ENCODE measurements around the gene MS4A14. TPM values are rescaled to one million over a fixed set of nuclear protein-coding genes. Genes with fewer than 3 reads are reported as not detected.

Gene MS4A14
- total and polyA plus RNA-seq, 2 experiments from 2014 or later = not detected

GRCh38 chr11:60370252-60370810 is 25.9 kb upstream of the MS4A14 start:
- Histone ChIP-seq H3F3A (replicated peaks; ENCODE audit: low read depth) (no peaks in the 10 kb centered on the region), H3K36me3 (ENCODE audit: insufficient read depth) (no peaks in the 10 kb centered on the region; the same call in 1 of the 2 replicates), H3K4me2 (no peak overlapping the region), H3K27ac (ENCODE audit: low read depth) (no peak overlapping the region), H3K4me1 (ENCODE audit: insufficient read depth) (peaks cover 5% of the 10 kb centered on the region), H2AFZ (no peak overlapping the region), H3K27me3 (ENCODE audit: insufficient read depth) (no peaks in the 10 kb centered on the region), H3K4me3 (no peak overlapping the region), H3K79me2 (replicated peaks; ENCODE audit: insufficient read depth) (no peaks in the 10 kb centered on the region), H3K9me2 (ENCODE audit: insufficient read depth) (peaks cover 14% of the 10 kb centered on the region), H4K20me1 (replicated peaks; ENCODE audit: insufficient read depth) (no peaks in the 10 kb centered on the region)
- no peak overlapping the region for H3K4me3 Mint-ChIP-seq
- ATAC-seq (no peak), DNase-seq (ENCODE audit: low spot score) (no peak)
- H3K4me1 Mint-ChIP-seq = peaks cover 6% of the 10 kb centered on the region; the same call in 1 of the 3 replicates
- TF ChIP-seq REST (IDR thresholded peaks at IDR 0.05; ENCODE audit: unreplicated experiment) = no peak
- TF ChIP-seq CREB1 (CRISPR knock-in tag; IDR thresholded peaks at IDR 0.05; ENCODE audit: low read depth) = no peak
- H3K27me3 Mint-ChIP-seq (ENCODE audit: insufficient read depth, low read depth, poor library complexity) = peaks cover 3% of the 10 kb centered on the region
- H3K27ac Mint-ChIP-seq = no peak overlapping the region
- H3K36me3 Mint-ChIP-seq (ENCODE audit: low read depth) = peaks cover 18% of the 10 kb centered on the region
- H3K9me3 Mint-ChIP-seq = peaks cover 20% of the 10 kb centered on the region

- Histone ChIP-seq H3K4me3 (no peak overlapping the region), H3K9me2 (ENCODE audit: insufficient read depth) (peaks cover 14% of the 10 kb centered on the region), H2AFZ (no peak overlapping the region), H3F3A (replicated peaks; ENCODE audit: low read depth) (no peaks in the 10 kb centered on the region), H3K27ac (ENCODE audit: low read depth) (no peak overlapping the region), H3K36me3 (ENCODE audit: insufficient read depth) (no peaks in the 10 kb centered on the region; the same call in 1 of the 2 replicates), H3K27me3 (ENCODE audit: insufficient read depth) (no peaks in the 10 kb centered on the region), H3K4me1 (ENCODE audit: insufficient read depth) (peaks cover 5% of the 10 kb centered on the region), H3K4me2 (no peak overlapping the region), H4K20me1 (replicated peaks; ENCODE audit: insufficient read depth) (no peaks in the 10 kb centered on the region), H3K79me2 (replicated peaks; ENCODE audit: insufficient read depth) (no peaks in the 10 kb centered on the region)
- Mint-ChIP-seq H3K36me3 (ENCODE audit: low read depth) (peaks cover 16% of the 10 kb centered on the region), H3K4me1 (peaks cover 6% of the 10 kb centered on the region; the same call in 1 of the 3 replicates), H3K4me3 (no peak overlapping the region), H3K9me3 (peaks cover 20% of the 10 kb centered on the region), H3K27me3 (ENCODE audit: insufficient read depth, low read depth, poor library complexity) (peaks cover 3% of the 10 kb centered on the region), H3K27ac (no peak overlapping the region)
- ATAC-seq (no peak), DNase-seq (ENCODE audit: low spot score) (no peak)
- TF ChIP-seq STAT1 (IDR thresholded peaks at IDR 0.05; ENCODE audit: unreplicated experiment) (no peak), REST (IDR thresholded peaks at IDR 0.05; ENCODE audit: unreplicated experiment) (no peak), EZH2phosphoT487 (IDR thresholded peaks at IDR 0.05; ENCODE audit: unreplicated experiment) (no peak), JUNB (IDR thresholded peaks at IDR 0.05; ENCODE audit: unreplicated experiment) (no peak), EZH2 (IDR thresholded peaks at IDR 0.05; ENCODE audit: low read depth, unreplicated experiment) (no peak), ETS1 (IDR thresholded peaks at IDR 0.05) (no peak), NANOG (IDR thresholded peaks at IDR 0.05; ENCODE audit: borderline replicate concordance) (no peak), ZNF331 (CRISPR knock-in tag; IDR thresholded peaks at IDR 0.05; ENCODE audit: low read depth) (no peak)
These were observed 25.4 kb upstream of the MS4A14 start for GRCh38 chr11:60370811-60371298.
